Neutrophil (primary cell): Measurements from ENCODE around the gene SMTNL2.

Source experiments
- H3K27ac ChIP-seq: fragments of 200-600 bp; sonication (generic); 2 replicates; pipeline ENCODE4 v1.5.1; 2016; ENCODE audit warnings: mild to moderate bottlenecking, moderate library complexity
- H3K27me3 ChIP-seq: fragments of 200-600 bp; sonication (generic); 2 replicates; pipeline ENCODE4 v1.6.0; 2016; ENCODE audit warnings: mild to moderate bottlenecking
- H3K36me3 ChIP-seq: fragments of 200-600 bp; sonication (generic); 2 replicates; pipeline ENCODE4 v1.5.1; 2017
- H3K4me1 ChIP-seq, 2 experiments: fragments of 200-600 bp in 1 of 2; sonication (generic) in 1 of 2; 1 replicate in 1 of 2; 2 replicates in 1 of 2; pipeline versions ENCODE4 v1.5.1 to v1.6.1; 2013 to 2016; ENCODE audit warnings: low read depth in 1 of 2, low read length in 1 of 2, mild to moderate bottlenecking in 1 of 2, moderate library complexity in 1 of 2; ENCODE audit not compliant: control insufficient read depth in 1 of 2, insufficient read depth in 1 of 2
- H3K4me3 ChIP-seq, 2 experiments: fragments of 200-600 bp in 1 of 2; sonication (generic) in 1 of 2; 1 replicate in 1 of 2; 2 replicates in 1 of 2; pipeline ENCODE4 v1.5.1; 2013 to 2016; ENCODE audit warnings: low read depth in 1 of 2, low read length in 1 of 2, mild to moderate bottlenecking in 1 of 2, moderate library complexity in 1 of 2
- H3K9me3 ChIP-seq: fragments of 200-600 bp; sonication (generic); 2 replicates; pipeline ENCODE4 v1.5.1; 2016
- CTCF ChIP-seq: fragments of 200-600 bp; sonication (generic); IDR thresholded peaks from 2 replicates; pipeline ENCODE4 v1.5.1; 2016; ENCODE audit warnings: antibody characterized with exemption

SMTNL2 gene

GRCh38 chr17:4553669-4554068 is 30.7 kb upstream of the SMTNL2 start:
- Histone ChIP-seq H3K27me3 (no peaks in the 10 kb centered on the region), H3K36me3 (peaks cover 4% of the 10 kb centered on the region), H3K4me1 (peaks cover 17 to 21% of the 10 kb centered on the region in 2 experiments), H3K27ac (no peak overlapping the region), H3K4me3 (no peak overlapping the region), H3K9me3 (no peaks in the 10 kb centered on the region)
- TF ChIP-seq CTCF, result no peak

GRCh38 chr17:4554441-4554996 is 29.8 kb upstream of the SMTNL2 start:
- H3K27ac ChIP-seq, result no peak overlapping the region
- TF ChIP-seq CTCF, result no peak

GRCh38 chr17:4554997-4555799 is 29.1 kb upstream of the SMTNL2 start, which contains the start of gene MYBBP1A:
Gene MYBBP1A (minus strand): TSS chr17:4555384. CDS start chr17:4555324, 60 bp downstream.
- no peaks in the 10 kb centered on the region for H3K9me3 ChIP-seq
- H3K4me1 ChIP-seq, result peaks cover 17 to 21% of the 10 kb centered on the region in 2 experiments
- peak within 1 kb of the TSS; percentile 83 for H3K27ac ChIP-seq
- no peaks in the 10 kb centered on the region for H3K27me3 ChIP-seq
- peak; percentile 51 for TF ChIP-seq CTCF
- H3K4me3 ChIP-seq, result peak within 1 kb of the TSS; percentile 76 to 93
- H3K36me3 ChIP-seq, result no peaks in the 10 kb centered on the region

More at GRCh38 chr17:4554441-4554996, 29.8 kb upstream of the SMTNL2 start:
- Histone ChIP-seq H3K4me1 (peaks cover 17 to 21% of the 10 kb centered on the region in 2 experiments), H3K9me3 (no peaks in the 10 kb centered on the region), H3K36me3 (no peaks in the 10 kb centered on the region), H3K27me3 (no peaks in the 10 kb centered on the region), H3K4me3 (peak overlapping the region; percentile 76 to 93)

- no peak for TF ChIP-seq CTCF
- H3K9me3 ChIP-seq, result no peaks in the 10 kb centered on the region
- peaks cover 17 to 21% of the 10 kb centered on the region in 2 experiments for H3K4me1 ChIP-seq
- peak overlapping the region; percentile 76 to 93 for H3K4me3 ChIP-seq
- H3K27me3 ChIP-seq, result no peaks in the 10 kb centered on the region
- no peaks in the 10 kb centered on the region for H3K36me3 ChIP-seq
- H3K27ac ChIP-seq, result peak overlapping the region; percentile 83
Measured at GRCh38 chr17:4555873-4556759, 28.2 kb upstream of the SMTNL2 start.

- H3K36me3 ChIP-seq, result no peaks in the 10 kb centered on the region
- H3K27me3 ChIP-seq, result no peaks in the 10 kb centered on the region
- H3K4me1 ChIP-seq, result peaks cover 17 to 21% of the 10 kb centered on the region in 2 experiments
- H3K27ac ChIP-seq, result no peak overlapping the region
- H3K9me3 ChIP-seq, result no peaks in the 10 kb centered on the region
- no peak overlapping the region for H3K4me3 ChIP-seq
- no peak for TF ChIP-seq CTCF
Measured at GRCh38 chr17:4556996-4557395, 27.3 kb upstream of the SMTNL2 start.
